K562 (cell line): ENCODE measurements around the gene GJD4. TPM values are rescaled to one million over a fixed set of nuclear protein-coding genes. Genes with fewer than 3 reads are reported as not detected.

Experiments used
- ATAC-seq: fragments of 200-7000 bp; cut with Tn5 transposase; 3 replicates; pipeline ENCODE4 v1.9.1; 2020; ENCODE audit warnings: moderate library complexity
- BruUV-seq: library from RNA; stranded (reverse); fragments of 400-500 nt; replicated peaks from 2 replicates; lab custom pipeline; 2021; lab: Mats Ljungman, UMichigan
- CTCF ChIA-PET: fragments of 300-600 bp; formaldehyde crosslinking; extraction: SDS; loops from one replicate; lab custom pipeline; 2021; ENCODE audit warnings: low intra/inter-chr PET ratio; lab: Yijun Ruan, JAX
- POLR2A ChIA-PET: fragments of 300-600, 350-650 bp; sonication (Branson Sonifier 250); formaldehyde crosslinking; extraction: SDS; loops from one replicate; lab custom pipeline; 2021; ENCODE audit warnings: antibody characterized with exemption, inconsistent platforms; lab: Yijun Ruan, JAX
- DNase-seq, 4 experiments: peaks; one replicate each; pipeline versions ENCODE4 v3.0.0 to v3.0.0-alpha.2; 2011 to 2018; ENCODE audit warnings: low spot score in 3 of 4, mixed read lengths in 3 of 4; ENCODE audit errors: extremely low read depth in 1 of 4
- FAIRE-seq: peaks from 2 replicates; lab custom pipeline; 2011; peaks lifted over from hg19 to GRCh38; lab: Jason Lieb, UNC
- H2AFZ ChIP-seq: 2 replicates; pipeline ENCODE4 v1.6.0; 2011; ENCODE audit warnings: low read depth, low read length, control low read depth, inconsistent platforms
- H3K27ac ChIP-seq: fragments of 200-600 bp; 3 replicates; pipeline ENCODE4 v1.8.0; 2011; ENCODE audit warnings: low read depth, mild to moderate bottlenecking, control low read depth, inconsistent platforms, low read length, moderate library complexity, mixed read lengths; ENCODE audit errors: extremely low read depth
- H3K27me3 ChIP-seq, 2 experiments: fragments of 300-600 bp in 1 of 2; 2 replicates in 1 of 2; 3 replicates in 1 of 2; pipeline versions ENCODE4 v1.6.0 to v1.8.0; 2011; ENCODE audit warnings: inconsistent platforms in 2 of 2, low read length in 2 of 2, mild to moderate bottlenecking in 1 of 2, mixed read lengths in 1 of 2, moderate library complexity in 1 of 2; ENCODE audit not compliant: control insufficient read depth in 2 of 2, insufficient read depth in 2 of 2
- H3K36me3 ChIP-seq: fragments of 300-600 bp; 3 replicates; pipeline ENCODE4 v1.8.0; 2011; ENCODE audit warnings: mild to moderate bottlenecking, low read length, inconsistent platforms; ENCODE audit not compliant: control insufficient read depth, insufficient read depth
- H3K4me1 ChIP-seq, 2 experiments: fragments of 200-600 bp in 1 of 2; replicated peaks in 1 of 2; 2 replicates in 1 of 2; 3 replicates in 1 of 2; pipeline versions ENCODE4 v1.5.1 to v1.8.0; 2011; ENCODE audit warnings: inconsistent platforms in 2 of 2, low read length in 2 of 2, mild to moderate bottlenecking in 1 of 2, mixed read lengths in 1 of 2, moderate library complexity in 1 of 2; ENCODE audit not compliant: control insufficient read depth in 2 of 2, insufficient read depth in 2 of 2
- H3K4me2 ChIP-seq: 2 replicates; pipeline ENCODE4 v1.6.1; 2011; ENCODE audit warnings: low read length, control low read depth, inconsistent platforms, mixed read lengths; ENCODE audit not compliant: insufficient read depth
- H3K4me3 ChIP-seq: fragments of 200-600 bp; sonication (generic), shearing (Covaris generic); 2 replicates; pipeline ENCODE4 v1.5.1; 2016; ENCODE audit warnings: control low read depth, inconsistent platforms
- H3K79me2 ChIP-seq: fragments of 200-600 bp; 3 replicates; pipeline ENCODE4 v1.8.0; 2011; ENCODE audit warnings: low read length, inconsistent platforms; ENCODE audit not compliant: control insufficient read depth, insufficient read depth
- H3K9ac ChIP-seq, 2 experiments: 2 replicates each; pipeline versions ENCODE4 v1.6.0 to v1.6.1; 2011; ENCODE audit warnings: low read depth in 2 of 2, low read length in 2 of 2, control low read depth in 1 of 2, inconsistent platforms in 1 of 2, mild to moderate bottlenecking in 1 of 2, mixed read lengths in 1 of 2; ENCODE audit not compliant: insufficient read depth in 1 of 2
- H3K9me1 ChIP-seq: one replicate; pipeline ENCODE4 v1.6.0; 2011; ENCODE audit warnings: inconsistent platforms, mild to moderate bottlenecking, low read length, moderate library complexity; ENCODE audit not compliant: control insufficient read depth, insufficient read depth
- H3K9me3 ChIP-seq: replicated peaks from 2 replicates; pipeline ENCODE4 v1.5.1; 2011; ENCODE audit warnings: low read depth, low read length, inconsistent platforms; ENCODE audit not compliant: control insufficient read depth, insufficient read depth
- H4K20me1 ChIP-seq: replicated peaks from 2 replicates; pipeline ENCODE4 v1.6.1; 2011; ENCODE audit warnings: low read length, inconsistent platforms, mixed read lengths; ENCODE audit not compliant: control insufficient read depth, insufficient read depth
- BHLHE40 ChIP-seq: IDR thresholded peaks from 2 replicates; pipeline ENCODE4 v1.6.1; 2011; ENCODE audit warnings: low read length, improper control_type of control experiment
- CBX1 ChIP-seq: sonication (generic); IDR thresholded peaks from 2 replicates; pipeline ENCODE4 v1.6.1; 2016; ENCODE audit warnings: antibody characterized with exemption, low read depth, mild to moderate bottlenecking
- CBX5 ChIP-seq: IDR thresholded peaks from 2 replicates; pipeline ENCODE4 v1.6.1; 2014; ENCODE audit warnings: low read depth, borderline replicate concordance
- EGR1 ChIP-seq: fragments of 450-650 bp; conservative IDR thresholded peaks from 2 replicates; pipeline ENCODE4 v1.6.1; 2017; ENCODE audit warnings: mild to moderate bottlenecking
- ELF2 ChIP-seq: fragments of 250-450 bp; sonication (Bioruptor Pico); IDR thresholded peaks from 2 replicates; pipeline ENCODE4 v1.5.0; 2021; ENCODE audit warnings: mild to moderate bottlenecking
- ETV6 ChIP-seq, 3 experiments: fragments of 150-350 bp in 1 of 3; sonication (generic) in 1 of 3; formaldehyde crosslinking in 1 of 3; IDR thresholded peaks; 2 replicates each; pipeline versions ENCODE4 v1.6.1 to v1.8.0; 2014 to 2022; ENCODE audit warnings: borderline replicate concordance in 2 of 3, low read depth in 2 of 3, antibody characterized with exemption in 1 of 3, low read length in 1 of 3, mild to moderate bottlenecking in 1 of 3, missing genetic modification reagents in 1 of 3
- HCFC1 ChIP-seq: IDR thresholded peaks from 2 replicates; pipeline ENCODE4 v1.6.1; 2012; ENCODE audit warnings: low read depth, low read length, improper control_type of control experiment
- LEF1 ChIP-seq: fragments of 450-650 bp; IDR thresholded peaks from 2 replicates; pipeline ENCODE4 v1.6.1; 2016; ENCODE audit warnings: mild to moderate bottlenecking
- MAFF ChIP-seq: IDR thresholded peaks from 2 replicates; pipeline ENCODE4 v1.6.1; 2012; ENCODE audit warnings: low read length, improper control_type of control experiment
- NR2F6 ChIP-seq: fragments of 450-650 bp; formaldehyde crosslinking; IDR thresholded peaks from 2 replicates; pipeline ENCODE4 v1.4.0; 2020; ENCODE audit warnings: mild to moderate bottlenecking
- PHTF2 ChIP-seq: fragments of 250-450 bp; sonication (Bioruptor Pico); IDR thresholded peaks from 2 replicates; pipeline ENCODE4 v1.5.0; 2021; ENCODE audit warnings: mild to moderate bottlenecking
- PYGO2 ChIP-seq: fragments of 450-650 bp; IDR thresholded peaks from 2 replicates; pipeline ENCODE4 v1.6.1; 2016; ENCODE audit warnings: mild to moderate bottlenecking, missing genetic modification characterization, moderate library complexity, missing compliant biosample characterization
- SMC3 ChIP-seq: conservative IDR thresholded peaks from 2 replicates; pipeline ENCODE4 v1.6.1; 2011; ENCODE audit warnings: low read depth, low read length, improper control_type of control experiment; ENCODE audit not compliant: insufficient read depth
- TBL1XR1 ChIP-seq, 2 experiments: IDR thresholded peaks; 2 replicates each; pipeline ENCODE4 v1.6.1; 2012; ENCODE audit warnings: improper control_type of control experiment in 2 of 2, low read length in 2 of 2, mild to moderate bottlenecking in 1 of 2
- ZNF12 ChIP-seq: sonication (generic); formaldehyde crosslinking; IDR thresholded peaks from 2 replicates; pipeline ENCODE4 v1.4.0; 2020; ENCODE audit warnings: mild to moderate bottlenecking, missing genetic modification reagents
- ZNF764 ChIP-seq: fragments of 250-450 bp; sonication (Bioruptor Pico); IDR thresholded peaks from 2 replicates; pipeline ENCODE4 v1.4.0; 2020; ENCODE audit warnings: low read depth, mild to moderate bottlenecking, moderate library complexity
- WGBS: fragments of 100-300 bp; shearing (Covaris generic); methylation state at CpG from one replicate; pipeline ENCODE4 v1.1.6; 2016; ENCODE audit warnings: low coverage, mixed read lengths; ENCODE audit not compliant: insufficient coverage; ENCODE audit errors: missing lambda C conversion rate; 5-methylcytosine and 5-hydroxymethylcytosine counted together
- in situ Hi-C: fragments of 300-500 bp; cut with MboI; formaldehyde crosslinking; loops from 4 replicates; pipeline ENCODE4 v1.15.0; 2018; ENCODE audit warnings: inconsistent platforms, mixed read lengths
- intact Hi-C: fragments of 100-400 bp; cut with micrococcal nuclease; formaldehyde crosslinking; loops from 2 replicates; pipeline ENCODE4 v1.14.2; 2022
- polyA plus RNA-seq, 8 experiments: library from polyadenylated mRNA; depleted of rRNA in 4 of 8; stranded (reverse) in 5 of 8; unstranded in 3 of 8; fragments of >200 nt; fragmentation: Nextera tagmentation in 2 of 8; fragmentation: Illumina TruSeq in 1 of 8; extraction: Ambion mirVana in 2 of 8; extraction: Trizol in 1 of 8; gene quantifications; 2 replicates each; pipeline versions ENCODE4 v1.2.1 to v1.2.3, GENCODE V29; 2011 to 2014; ENCODE audit warnings: inconsistent platforms in 1 of 8, missing spikeins in 1 of 8
- total RNA-seq, 7 experiments: library from RNA; depleted of rRNA in 6 of 7; stranded (reverse); fragments of >200 nt in 6 of 7; fragmentation: Illumina TruSeq in 2 of 7; extraction: Trizol in 2 of 7; gene quantifications; 2 replicates each; pipeline versions ENCODE4 v1.2.1 to v1.2.3, GENCODE V29; 2011 to 2021; ENCODE audit warnings: low replicate concordance in 1 of 7
- TF ChIP-seq, protein P1 (sequence below): sonication (generic); formaldehyde crosslinking; IDR thresholded peaks from 2 replicates; pipeline ENCODE4 v1.9.0; 2022; ENCODE audit warnings: mild to moderate bottlenecking, missing genetic modification reagents
- TF ChIP-seq, protein P2 (sequence below): fragments of 250-450 bp; sonication (Bioruptor Pico); IDR thresholded peaks from 2 replicates; pipeline ENCODE4 v1.5.0; 2020; ENCODE audit warnings: mild to moderate bottlenecking, borderline replicate concordance

Gene GJD4
- total and polyA plus RNA-seq, 9 of the 15 experiments (the other 6 are each of a cell fraction or from before 2014, with no cell fraction given): not detected

DNA sequence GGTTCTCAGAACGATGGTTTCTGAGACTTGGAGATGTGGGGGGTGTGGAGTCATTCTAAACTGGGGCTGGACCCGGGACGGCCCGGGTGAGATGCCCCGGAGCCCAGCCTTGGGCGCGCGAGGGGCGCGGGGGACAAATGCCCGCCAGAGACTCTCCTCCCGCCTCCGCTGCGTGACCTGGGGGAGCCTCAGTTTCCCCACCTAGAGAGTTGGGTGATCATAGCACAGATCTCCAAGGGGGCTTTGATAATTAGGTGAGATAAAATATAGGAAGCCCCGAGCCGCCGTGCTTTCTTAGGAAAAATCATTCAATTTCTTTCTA is 37.6 kb downstream of the GJD4 start:
- in situ Hi-C loops (loop anchor here (25.0 kb wide), 1 partner anchor 1245 kb away; no protein-coding TSS in a partner anchor), intact Hi-C loops (loop anchor here (10.0 kb wide), 1 partner anchor 112 kb away; no protein-coding TSS in a partner anchor)
- FAIRE-seq: no peak
- H3K4me1 ChIP-seq: peaks cover 6 to 40% of the 10 kb centered on the region in 2 experiments; a peak in 3 of 5 replicates
- H3K9ac ChIP-seq: peak overlapping the region in 1 of 2 experiments; percentile 91; a peak in 2 of 4 replicates
- H2AFZ ChIP-seq: peak overlapping the region; percentile 84; the same call in 1 of the 2 replicates
- BruUV-seq: no TSS peak
- CTCF ChIA-PET: no interaction called here
- peak overlapping the region; percentile 74 for H3K4me2 ChIP-seq
- no peaks in the 10 kb centered on the region for H3K9me3 ChIP-seq
- no peaks in the 10 kb centered on the region for H3K36me3 ChIP-seq
- 21% methylated on average over 8 of the region's 17 CpGs for WGBS
- peak overlapping the region; percentile 64; the same call in 1 of the 2 replicates for H3K4me3 ChIP-seq
- no peak overlapping the region for H3K27ac ChIP-seq
- no peak for DNase-seq
- no peaks in the 10 kb centered on the region for H4K20me1 ChIP-seq
- POLR2A ChIA-PET: no interaction called here
- H3K79me2 ChIP-seq: no peaks in the 10 kb centered on the region
- H3K27me3 ChIP-seq: peaks cover 7 to 20% of the 10 kb centered on the region in 2 experiments; a peak in 4 of 5 replicates
- ATAC-seq: no peak
- H3K9me1 ChIP-seq: no peaks in the 10 kb centered on the region
- TF ChIP-seq ZNF764 (CRISPR knock-in tag) (no peak), ELF2 (no peak), CBX1 (no peak), BHLHE40 (no peak), NR2F6 (CRISPR knock-in tag) (no peak), PYGO2 (tag) (no peak), ETV6 (IDR thresholded peaks at IDR 0.05; ENCODE audit: borderline replicate concordance in 1 of 2, low read depth in 2 of 2, low read length in 1 of 2) (no peak), ETV6 (CRISPR knock-in tag; IDR thresholded peaks at IDR 0.05; ENCODE audit: borderline replicate concordance) (no peak), HCFC1 (no peak), TBL1XR1 (IDR thresholded peaks at IDR 0.05; ENCODE audit: low read length in 2 of 2) (no peak), EGR1 (no peak), ZNF12 (CRISPR knock-in tag) (no peak), MAFF (no peak), CBX5 (no peak), SMC3 (no peak), PHTF2 (CRISPR knock-in tag) (no peak), LEF1 (no peak)
- TF ChIP-seq, protein P1, sequence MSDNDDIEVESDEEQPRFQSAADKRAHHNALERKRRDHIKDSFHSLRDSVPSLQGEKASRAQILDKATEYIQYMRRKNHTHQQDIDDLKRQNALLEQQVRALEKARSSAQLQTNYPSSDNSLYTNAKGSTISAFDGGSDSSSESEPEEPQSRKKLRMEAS (CRISPR knock-in tag): no peak
- TF ChIP-seq, protein P2, sequence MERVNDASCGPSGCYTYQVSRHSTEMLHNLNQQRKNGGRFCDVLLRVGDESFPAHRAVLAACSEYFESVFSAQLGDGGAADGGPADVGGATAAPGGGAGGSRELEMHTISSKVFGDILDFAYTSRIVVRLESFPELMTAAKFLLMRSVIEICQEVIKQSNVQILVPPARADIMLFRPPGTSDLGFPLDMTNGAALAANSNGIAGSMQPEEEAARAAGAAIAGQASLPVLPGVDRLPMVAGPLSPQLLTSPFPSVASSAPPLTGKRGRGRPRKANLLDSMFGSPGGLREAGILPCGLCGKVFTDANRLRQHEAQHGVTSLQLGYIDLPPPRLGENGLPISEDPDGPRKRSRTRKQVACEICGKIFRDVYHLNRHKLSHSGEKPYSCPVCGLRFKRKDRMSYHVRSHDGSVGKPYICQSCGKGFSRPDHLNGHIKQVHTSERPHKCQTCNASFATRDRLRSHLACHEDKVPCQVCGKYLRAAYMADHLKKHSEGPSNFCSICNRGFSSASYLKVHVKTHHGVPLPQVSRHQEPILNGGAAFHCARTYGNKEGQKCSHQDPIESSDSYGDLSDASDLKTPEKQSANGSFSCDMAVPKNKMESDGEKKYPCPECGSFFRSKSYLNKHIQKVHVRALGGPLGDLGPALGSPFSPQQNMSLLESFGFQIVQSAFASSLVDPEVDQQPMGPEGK (CRISPR knock-in tag): no peak
- TF ChIP-seq, all 486 proteins: peak for 0
